ENCODE data around the gene HDAC7.
"Not testable (repeated sequence)": the region's sequence is repeated elsewhere in the genome, so short reads cannot be mapped to it uniquely, and the experiment has no call there.

- not testable (repeated sequence) for TF ChIP-seq CTCF (IDR thresholded peaks at IDR 0.05; ENCODE audit: low read depth, low read length, poor library complexity, severe bottlenecking); EZH2phosphoT487 (IDR thresholded peaks at IDR 0.05; ENCODE audit: borderline replicate concordance, low read length)
Measured at GRCh38 chr12:47815447-47815846, 4.3 kb downstream of the HDAC7 start.
